Neural cell (in vitro differentiated cells): ENCODE data around the gene ZC3H14. TPM values are rescaled to one million over a fixed set of nuclear protein-coding genes. Genes with fewer than 3 reads are reported as not detected.

Source experiments
- H2AFZ ChIP-seq: fragments of 200-600, 300-800 bp; sonication (generic), shearing (Covaris generic); 2 replicates; pipeline ENCODE4 v1.6.0; 2014; ENCODE audit warnings: low read depth, mild to moderate bottlenecking, antibody characterized with exemption, low read length, moderate library complexity
- H3F3A ChIP-seq: fragments of 200-600 bp; shearing (Covaris generic); 2 replicates; pipeline ENCODE4 v1.6.1; 2016; ENCODE audit warnings: mild to moderate bottlenecking, moderate library complexity, mixed read lengths, antibody characterized with exemption, low read length; ENCODE audit not compliant: insufficient read depth, poor library complexity, severe bottlenecking
- H3K27ac ChIP-seq: fragments of 200-600, 300-800 bp; sonication (generic), shearing (Covaris generic); 2 replicates; pipeline ENCODE4 v1.5.1; 2014; ENCODE audit warnings: mild to moderate bottlenecking, low read length, moderate library complexity
- H3K27me3 ChIP-seq: fragments of 300-800, 200-600 bp; sonication (generic), shearing (Covaris generic); 2 replicates; pipeline ENCODE4 v1.6.0; 2014; ENCODE audit warnings: mild to moderate bottlenecking, low read depth, low read length, moderate library complexity; ENCODE audit not compliant: insufficient read depth
- H3K36me3 ChIP-seq: fragments of 300-800, 200-600 bp; sonication (generic), shearing (Covaris generic); 2 replicates; pipeline ENCODE4 v1.5.1; 2014; ENCODE audit warnings: mild to moderate bottlenecking, antibody characterized with exemption, low read length, moderate library complexity; ENCODE audit not compliant: insufficient read depth
- H3K4me2 ChIP-seq: fragments of 300-800, 200-600 bp; sonication (generic), shearing (Covaris generic); 2 replicates; pipeline ENCODE4 v1.6.0; 2014; ENCODE audit warnings: mild to moderate bottlenecking, low read length
- H3K4me3 ChIP-seq: fragments of 300-800, 200-600 bp; sonication (generic), shearing (Covaris generic); 2 replicates; pipeline ENCODE4 v1.5.1; 2014; ENCODE audit warnings: mild to moderate bottlenecking, low read length, moderate library complexity
- H3K79me2 ChIP-seq: fragments of 200-600 bp; shearing (Covaris generic); replicated peaks from 2 replicates; pipeline ENCODE4 v1.6.0; 2014; ENCODE audit warnings: mild to moderate bottlenecking, low read length, moderate library complexity; ENCODE audit not compliant: insufficient read depth
- H3K9ac ChIP-seq: fragments of 300-800, 200-600 bp; sonication (generic), shearing (Covaris generic); 2 replicates; pipeline ENCODE4 v1.6.1; 2016; ENCODE audit warnings: mild to moderate bottlenecking, low read length, mixed read lengths
- H3K9me2 ChIP-seq: fragments of 200-600 bp; shearing (Covaris generic); 2 replicates; pipeline ENCODE4 v1.6.1; 2016; ENCODE audit warnings: mild to moderate bottlenecking, low read length, mixed read lengths; ENCODE audit not compliant: insufficient read depth
- H3K9me3 ChIP-seq: fragments of 200-600, 300-800 bp; sonication (generic), shearing (Covaris generic); 2 replicates; pipeline ENCODE4 v1.6.1; 2016; ENCODE audit warnings: mild to moderate bottlenecking, mixed run types, low read length, moderate library complexity, mixed read lengths
- H4K20me1 ChIP-seq: fragments of 200-600 bp; shearing (Covaris generic); 2 replicates; pipeline ENCODE4 v1.6.1; 2016; ENCODE audit warnings: mild to moderate bottlenecking, mixed run types; ENCODE audit not compliant: insufficient read depth
- CTCF ChIP-seq: fragments of 450-650 bp; IDR thresholded peaks from 2 replicates; pipeline ENCODE4 v1.5.1; 2014; ENCODE audit warnings: antibody characterized with exemption, mild to moderate bottlenecking, moderate library complexity; ENCODE audit not compliant: poor library complexity, severe bottlenecking
- EP300 ChIP-seq: fragments of 450-650 bp; conservative IDR thresholded peaks from 2 replicates; pipeline ENCODE4 v1.6.1; 2014; ENCODE audit warnings: antibody characterized with exemption, mild to moderate bottlenecking, moderate library complexity; ENCODE audit not compliant: poor library complexity, severe bottlenecking
- EZH2 ChIP-seq: fragments of 200-600, 300-800 bp; shearing (Covaris generic), sonication (generic); IDR thresholded peaks from 2 replicates; pipeline ENCODE4 v1.6.1; 2014; ENCODE audit warnings: antibody characterized with exemption, low read length, borderline replicate concordance, mild to moderate bottlenecking; ENCODE audit not compliant: insufficient read depth, poor library complexity, severe bottlenecking
- MXI1 ChIP-seq: fragments of 450-650 bp; conservative IDR thresholded peaks from 2 replicates; pipeline ENCODE4 v1.6.1; 2014; ENCODE audit warnings: antibody characterized with exemption, mild to moderate bottlenecking; ENCODE audit not compliant: poor library complexity, severe bottlenecking
- POLR2AphosphoS5 ChIP-seq: IDR thresholded peaks from 2 replicates; pipeline ENCODE4 v1.6.1; 2012
- RAD21 ChIP-seq: fragments of 450-650 bp; conservative IDR thresholded peaks from 2 replicates; pipeline ENCODE4 v1.6.1; 2014; ENCODE audit warnings: antibody characterized with exemption, mild to moderate bottlenecking, moderate library complexity
- REST ChIP-seq: IDR thresholded peaks from 2 replicates; pipeline ENCODE4 v1.6.1; 2012; ENCODE audit warnings: borderline replicate concordance
- SMC3 ChIP-seq: fragments of 450-650 bp; conservative IDR thresholded peaks from 2 replicates; pipeline ENCODE4 v1.6.1; 2014; ENCODE audit warnings: antibody characterized with exemption, mild to moderate bottlenecking, moderate library complexity; ENCODE audit not compliant: poor library complexity
- TAF1 ChIP-seq: IDR thresholded peaks from 2 replicates; pipeline ENCODE4 v1.6.1; 2012; ENCODE audit warnings: low read depth
- polyA plus RNA-seq: library from polyadenylated mRNA; depleted of rRNA; stranded (reverse); fragments of >200 nt; gene quantifications from 2 replicates; pipeline ENCODE4 v1.2.3, GENCODE V29; 2014

ZC3H14 gene
- polyA plus RNA-seq, 1 donor from 2014 or later = 70.5 TPM

- peak; percentile 17 for TF ChIP-seq SMC3
- TF ChIP-seq MXI1 = peak; percentile 76
- TF ChIP-seq EP300 = peak; percentile 24
- peak; percentile 33 for TF ChIP-seq POLR2AphosphoS5
- no peak for TF ChIP-seq EZH2
- TF ChIP-seq CTCF = peak; percentile 32
- H3F3A ChIP-seq = no peaks in the 10 kb centered on the region
- no peaks in the 10 kb centered on the region for H3K9me2 ChIP-seq
- no peaks in the 10 kb centered on the region for H3K36me3 ChIP-seq
- peak overlapping the region; percentile 30 for H3K9ac ChIP-seq
- no peaks in the 10 kb centered on the region for H3K27me3 ChIP-seq
- H3K27ac ChIP-seq = no peak overlapping the region
- peaks cover 29% of the 10 kb centered on the region for H3K79me2 ChIP-seq
- peak overlapping the region; percentile 61 for H3K4me3 ChIP-seq
- no peak overlapping the region for H2AFZ ChIP-seq
- no peak overlapping the region for H3K4me2 ChIP-seq
- H3K9me3 ChIP-seq = no peaks in the 10 kb centered on the region
- no peaks in the 10 kb centered on the region for H4K20me1 ChIP-seq
Measured at GRCh38 chr14:88551094-88551870, 11.6 kb upstream of the ZC3H14 start.

- Histone ChIP-seq H3K27ac (no peak overlapping the region), H3K27me3 (no peaks in the 10 kb centered on the region), H3K36me3 (no peaks in the 10 kb centered on the region), H3K79me2 (peaks cover 25% of the 10 kb centered on the region), H3K4me3 (peak overlapping the region; percentile 61), H3K9ac (no peak overlapping the region), H3F3A (no peaks in the 10 kb centered on the region), H4K20me1 (no peaks in the 10 kb centered on the region), H2AFZ (no peak overlapping the region), H3K4me2 (no peak overlapping the region), H3K9me2 (no peaks in the 10 kb centered on the region), H3K9me3 (no peaks in the 10 kb centered on the region)
- TF ChIP-seq CTCF (no peak), REST (no peak), TAF1 (no peak), POLR2AphosphoS5 (no peak), RAD21 (no peak), EZH2 (no peak), MXI1 (no peak)
Measured at GRCh38 chr14:88551980-88552431, 10.8 kb upstream of the ZC3H14 start.
